ENCODE data around the gene ZNF865. TPM values are rescaled to one million over a fixed set of nuclear protein-coding genes. Genes with fewer than 3 reads are reported as not detected.
"Not testable (repeated sequence)": the region's sequence is repeated elsewhere in the genome, so short reads cannot be mapped to it uniquely, and the experiment has no call there.

The ZNF865 gene
- 21.6 TPM for total RNA-seq

DNA sequence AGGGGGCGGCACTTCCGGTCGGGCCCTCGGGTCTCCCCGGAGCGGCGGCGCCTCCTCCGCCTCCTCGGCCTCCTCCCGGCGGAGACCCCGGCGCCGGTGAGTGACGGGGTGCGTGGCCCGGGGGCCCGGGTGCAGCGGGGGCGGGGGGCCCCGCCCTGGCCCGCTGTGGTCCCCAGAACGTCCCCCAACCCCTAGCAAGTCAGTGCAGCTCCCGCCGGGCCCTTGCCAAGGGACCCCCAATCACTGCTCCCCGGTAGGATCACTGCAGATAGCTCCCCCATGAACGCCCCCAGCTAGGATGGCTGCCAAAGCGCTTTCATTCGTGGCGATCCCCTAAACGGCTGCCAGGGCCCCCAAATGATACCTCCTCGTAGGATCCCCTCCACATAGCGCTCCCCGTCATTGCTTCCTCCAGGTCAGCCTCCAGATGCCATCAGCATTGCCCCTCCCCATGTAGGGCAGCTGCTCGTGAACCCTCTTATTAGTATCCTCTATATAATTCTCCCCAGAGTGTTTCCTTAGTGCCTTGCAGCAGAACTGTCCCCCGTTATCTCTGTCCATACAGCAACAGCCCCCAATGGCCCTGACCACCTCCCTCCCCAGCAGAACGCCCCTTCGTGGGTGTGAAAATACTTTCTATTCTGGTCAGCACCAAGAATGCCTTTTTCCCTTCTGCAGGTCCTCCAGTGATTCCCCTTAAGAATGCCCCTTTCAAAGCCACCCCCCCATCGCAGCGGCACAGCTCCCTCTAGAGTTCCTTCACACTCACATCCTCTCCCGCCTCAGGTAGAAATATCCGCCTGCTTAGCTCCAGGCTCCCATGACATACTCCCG is at the start of gene ZNF865:
ZNF865 (plus strand) TSS at position 11 of the 834 bp plus-strand sequence. CDS start 7,972 bp downstream, outside the sequence.
- DNase-seq (ENCODE audit: low spot score): peak; percentile 71

- no peak for DNase-seq (ENCODE audit: low spot score)
Measured at GRCh38 chr19:55559684-55560083, 45.8 kb upstream of the ZNF865 start.

DNA sequence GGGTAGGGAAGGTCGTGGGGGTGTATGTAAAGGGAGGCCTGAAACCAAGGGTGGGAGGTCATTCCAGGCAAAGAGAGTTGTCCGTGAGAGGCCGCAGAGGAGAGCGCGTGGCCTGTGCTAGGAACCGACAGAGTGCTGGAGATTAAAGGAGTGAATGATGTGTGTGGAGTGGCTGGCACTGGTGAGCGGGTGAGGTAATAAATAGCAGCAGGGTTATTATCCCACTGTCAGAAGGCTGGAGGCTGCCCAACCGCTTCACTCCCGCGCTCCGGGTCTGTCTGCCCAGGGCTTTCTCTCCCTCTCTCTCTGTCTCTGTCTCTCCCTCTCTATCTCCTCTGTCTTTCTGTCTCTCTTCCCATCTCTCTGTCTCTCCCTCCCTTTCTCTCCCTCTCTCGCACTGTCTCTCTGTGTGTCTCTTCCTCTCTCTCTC is 42.2 kb upstream of the ZNF865 start:
- DNase-seq (ENCODE audit: low spot score): peak; percentile 61

DNA sequence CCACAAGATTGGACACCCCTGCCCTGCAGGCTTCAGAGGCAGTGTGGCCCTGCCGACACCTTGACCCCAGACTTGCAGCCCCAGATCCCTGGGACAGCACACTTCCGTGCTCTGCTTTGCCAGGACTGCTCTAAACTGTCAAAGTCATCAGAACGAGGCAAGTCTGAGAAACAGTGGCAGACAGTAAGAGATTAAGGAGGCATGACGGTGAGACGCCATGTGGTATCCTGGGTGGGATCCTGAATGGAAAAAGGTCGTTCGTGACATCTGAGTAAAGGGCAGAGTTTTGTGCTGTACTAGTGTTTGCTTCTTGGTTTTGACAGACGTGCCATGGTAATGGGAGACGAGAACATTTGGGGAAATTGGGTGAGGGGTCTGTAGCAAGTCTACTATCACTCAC is 38.6 kb upstream of the ZNF865 start:
- no peak for DNase-seq (ENCODE audit: low spot score)

GRCh38 chr19:55567708-55568328 is 37.6 kb upstream of the ZNF865 start:
- DNase-seq (ENCODE audit: low spot score): no peak

DNA sequence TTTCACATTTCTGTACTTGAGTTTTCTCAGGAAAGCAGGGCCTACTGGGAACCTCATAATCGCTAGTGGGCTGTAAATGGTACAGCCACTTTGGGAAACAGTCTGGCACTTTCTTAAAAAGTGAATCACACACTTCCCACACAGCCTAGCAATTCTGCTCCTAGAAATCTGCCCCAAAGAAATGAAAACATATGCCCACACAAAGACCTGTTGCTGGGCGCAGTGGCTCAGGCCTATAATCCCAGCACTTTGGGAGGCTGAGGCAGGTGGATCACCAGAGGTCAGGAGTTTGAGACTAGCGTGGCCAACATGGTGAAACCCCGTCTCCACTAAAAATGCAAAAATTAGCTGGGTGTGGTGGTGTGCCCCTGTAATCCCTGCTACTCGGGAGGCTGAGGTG is 36.0 kb upstream of the ZNF865 start:
- not testable (repeated sequence) for DNase-seq (ENCODE audit: low spot score)

DNA sequence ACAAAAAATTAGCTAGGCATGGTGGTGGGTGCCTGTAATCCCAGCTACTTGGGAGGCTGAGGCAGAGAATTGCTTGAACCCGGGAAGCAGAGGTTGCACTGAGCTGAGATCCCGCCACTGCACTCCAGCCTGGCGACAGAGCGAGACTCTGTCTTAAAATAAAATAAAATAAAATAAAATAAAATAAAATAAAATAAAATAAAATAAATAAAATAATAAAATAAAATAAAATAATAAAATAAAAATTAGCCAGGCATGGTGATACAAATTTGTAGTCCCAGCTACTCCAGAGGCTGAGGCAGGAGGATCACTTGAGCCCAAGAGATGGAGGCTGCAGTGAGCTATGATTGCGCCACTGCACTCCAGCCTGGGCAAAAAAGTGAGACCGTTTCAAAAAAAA is 31.5 kb upstream of the ZNF865 start:
- DNase-seq (ENCODE audit: low spot score): not testable (repeated sequence)

DNA sequence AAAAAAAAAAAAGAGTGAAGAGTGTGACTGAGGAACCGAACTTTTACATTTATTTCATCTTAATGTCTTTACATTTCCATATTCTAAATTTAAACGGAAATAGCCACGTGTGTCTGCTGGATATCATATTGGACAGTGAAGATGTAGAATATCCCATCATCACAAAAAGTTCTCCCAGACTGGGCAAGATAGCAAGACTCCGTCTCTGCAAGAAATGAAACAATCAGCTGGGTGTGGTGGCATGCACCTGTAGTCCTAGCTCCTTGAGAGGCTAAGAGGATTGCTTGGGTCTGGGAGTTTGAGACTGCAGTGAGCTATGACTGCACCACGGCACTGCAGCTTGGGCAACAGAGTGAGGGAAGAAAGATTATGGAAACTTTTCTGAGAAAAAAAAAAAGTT is 28.7 kb upstream of the ZNF865 start:
- no peak for DNase-seq (ENCODE audit: low spot score)

- no peak for DNase-seq (ENCODE audit: low spot score)
Measured at GRCh38 chr19:55578031-55578760, 27.3 kb upstream of the ZNF865 start.

DNA sequence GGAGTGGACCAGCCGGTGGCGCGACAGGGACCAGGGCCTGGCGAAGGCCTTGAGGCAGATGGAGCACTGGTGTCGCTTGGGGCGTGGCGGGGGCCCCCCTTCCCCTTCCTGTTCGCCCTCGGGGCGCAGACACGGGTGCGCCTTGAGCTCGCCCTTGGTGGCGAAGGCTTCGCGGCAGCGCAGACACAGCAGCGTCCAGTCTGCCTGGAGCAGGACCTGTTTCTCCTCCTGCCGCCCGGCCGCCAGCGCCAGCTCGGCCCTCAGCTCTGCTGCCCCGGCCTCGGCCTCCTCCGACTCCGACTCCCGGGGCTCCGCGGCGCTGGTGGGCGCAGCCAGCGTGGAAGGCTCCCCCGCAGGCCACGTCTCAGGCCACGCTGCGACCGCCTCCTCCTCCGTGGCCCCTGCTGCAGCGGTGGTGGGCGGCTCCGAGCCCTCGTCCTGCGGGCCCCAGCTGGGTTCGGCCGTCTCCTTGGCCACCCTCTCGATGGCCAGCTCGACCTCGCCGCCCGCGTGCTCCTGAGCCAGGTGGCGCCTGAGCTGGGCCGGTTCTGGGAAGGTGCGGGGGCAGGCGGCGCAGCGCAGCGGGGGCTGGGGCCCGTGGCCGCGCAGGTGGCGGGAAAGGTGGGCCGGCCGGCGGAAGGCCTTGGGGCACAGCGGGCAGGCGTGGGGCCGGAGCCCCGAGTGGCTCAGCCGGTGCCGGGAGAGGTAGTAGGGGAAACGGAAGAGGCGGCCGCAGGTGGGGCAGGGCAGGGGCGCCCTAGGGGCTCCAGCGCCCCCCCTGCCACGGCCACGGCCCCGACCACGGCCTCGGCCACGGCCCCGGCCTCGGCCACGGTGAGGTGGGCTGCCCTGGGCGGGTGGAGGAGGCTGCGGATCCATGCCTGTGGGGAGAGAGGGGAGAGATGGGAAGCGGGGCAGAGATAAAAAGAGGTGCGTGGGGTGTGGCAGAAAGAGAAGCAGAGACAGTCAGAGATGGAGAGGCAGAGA is 26.4 kb upstream of the ZNF865 start:
- DNase-seq (ENCODE audit: low spot score): no peak

- no peak for DNase-seq (ENCODE audit: low spot score)
Measured at GRCh38 chr19:55579766-55580621, 25.5 kb upstream of the ZNF865 start.

DNA sequence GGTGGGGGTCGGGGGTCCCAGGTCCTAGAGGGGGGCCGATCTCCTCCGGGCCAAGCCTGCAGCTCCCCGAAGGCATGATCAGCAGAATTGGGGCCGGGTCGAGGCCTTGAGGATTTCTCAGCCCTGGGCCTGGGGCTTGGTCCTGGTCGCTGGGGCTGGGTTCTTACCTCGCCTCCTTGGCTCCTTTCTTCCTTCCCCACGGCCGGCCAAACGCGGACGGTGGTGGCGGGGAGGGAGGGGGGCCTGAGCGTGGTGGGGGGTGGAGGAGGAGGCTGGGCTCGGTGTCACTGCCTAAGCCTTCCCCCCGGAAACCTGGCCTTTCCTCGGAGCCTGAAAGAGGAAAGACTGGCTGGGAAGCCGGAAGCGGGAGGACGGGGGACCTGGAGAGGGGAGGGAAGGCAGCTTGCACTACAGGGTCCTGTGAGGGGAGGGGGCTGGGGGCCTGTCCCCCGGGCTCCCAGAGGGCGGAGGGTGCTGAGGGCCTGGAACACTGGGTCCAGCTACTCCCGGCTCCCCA is 24.8 kb upstream of the ZNF865 start, which contains the start of gene ZNF579:
ZNF579 (minus strand) TSS at position 221 of the 517 bp plus-strand sequence. CDS start 1,209 bp downstream, outside the sequence.
- DNase-seq (ENCODE audit: low spot score): peak; percentile 86

- DNase-seq (ENCODE audit: low spot score): no peak
Measured at GRCh38 chr19:55581145-55581822, 24.2 kb upstream of the ZNF865 start.

DNA sequence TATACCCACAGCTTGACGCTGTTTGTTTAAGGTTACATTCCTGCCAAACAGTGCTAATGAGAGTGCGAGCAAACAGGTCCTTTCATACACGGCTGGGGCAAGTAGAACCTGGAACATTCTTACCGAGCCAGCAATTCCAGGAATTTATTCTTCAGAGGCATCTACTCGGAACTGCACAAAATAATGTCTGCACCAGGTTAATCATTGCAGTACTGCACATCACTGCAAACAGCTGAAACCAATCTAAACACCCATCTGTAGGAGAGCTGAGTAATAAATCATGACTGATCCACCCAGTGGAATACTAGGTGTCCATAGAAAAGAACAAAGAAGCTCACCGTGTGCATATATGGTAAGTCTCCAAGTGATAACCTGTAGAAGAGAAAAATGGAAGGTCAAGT is 23.6 kb upstream of the ZNF865 start:
- no peak for DNase-seq (ENCODE audit: low spot score)

DNA sequence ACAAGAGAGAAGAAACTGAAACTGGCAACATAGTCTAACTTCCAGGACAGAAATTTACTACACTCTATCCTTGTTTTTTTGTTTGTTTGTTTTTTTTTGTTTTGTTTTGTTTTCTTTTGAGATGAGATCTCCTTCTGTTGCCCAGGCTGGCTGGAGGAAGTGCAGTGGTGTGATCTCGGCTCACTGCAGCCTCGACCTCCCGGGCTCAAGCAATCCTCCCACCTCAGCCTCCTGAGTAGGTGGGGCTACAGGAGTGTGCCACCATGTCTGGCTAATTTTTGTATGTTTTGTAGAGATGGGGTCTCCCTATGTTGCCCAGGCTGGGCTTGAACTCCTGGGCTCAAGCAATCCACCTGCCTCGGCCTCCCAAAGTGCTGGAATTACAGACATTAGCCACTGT is 23.2 kb upstream of the ZNF865 start:
- DNase-seq (ENCODE audit: low spot score): not testable (repeated sequence)

- DNase-seq (ENCODE audit: low spot score): not testable (repeated sequence)
Measured at GRCh38 chr19:55583897-55584296, 21.6 kb upstream of the ZNF865 start.

- DNase-seq (ENCODE audit: low spot score): no peak
Measured at GRCh38 chr19:55584871-55585270, 20.6 kb upstream of the ZNF865 start.

- DNase-seq (ENCODE audit: low spot score): no peak
Measured at GRCh38 chr19:55585658-55586339, 19.6 kb upstream of the ZNF865 start.
